HCT116 (cell line): ENCODE results near the gene TOR4A. TPM values are rescaled to one million over a fixed set of nuclear protein-coding genes. Genes with fewer than 3 reads are reported as not detected.

Experiments
- CEBPB ChIP-seq: IDR thresholded peaks from 2 replicates; pipeline ENCODE4 v1.6.1; 2012; ENCODE audit warnings: low read depth
- EZH2phosphoT487 ChIP-seq: fragments of 200-600 bp; IDR thresholded peaks from 2 replicates; pipeline ENCODE4 v1.6.1; 2018; ENCODE audit warnings: antibody characterized with exemption, borderline replicate concordance
- FOSL1 ChIP-seq: IDR thresholded peaks from 2 replicates; pipeline ENCODE4 v1.6.1; 2012; ENCODE audit warnings: low read depth
- JUND ChIP-seq: IDR thresholded peaks from 2 replicates; pipeline ENCODE4 v1.6.1; 2012
- POLR2A ChIP-seq: IDR thresholded peaks from 2 replicates; pipeline ENCODE4 v1.7.0; 2011; ENCODE audit warnings: borderline replicate concordance; ENCODE audit not compliant: insufficient read depth, insufficient read length; ENCODE audit errors: extremely low read depth
- POLR2AphosphoS5 ChIP-seq: IDR thresholded peaks from 2 replicates; pipeline ENCODE4 v1.6.1; 2011; ENCODE audit warnings: mild to moderate bottlenecking, low read depth, low read length, moderate library complexity
- RAD21 ChIP-seq: IDR thresholded peaks from 2 replicates; pipeline ENCODE4 v1.6.1; 2012; ENCODE audit warnings: low read depth, mild to moderate bottlenecking
- SIN3A ChIP-seq: IDR thresholded peaks from 2 replicates; pipeline ENCODE4 v1.6.1; 2012; ENCODE audit warnings: low read depth
- SP1 ChIP-seq: IDR thresholded peaks from 2 replicates; pipeline ENCODE4 v1.6.1; 2012; ENCODE audit warnings: low read depth
- SRF ChIP-seq: IDR thresholded peaks from 2 replicates; pipeline ENCODE4 v1.6.1; 2012; ENCODE audit warnings: low read depth
- total RNA-seq: library from RNA; stranded (reverse); gene quantifications from one replicate; pipeline ENCODE4 v1.2.1, GENCODE V29; 2021; ENCODE audit not compliant: unreplicated experiment
- TF ChIP-seq, protein P1 (sequence below): IDR thresholded peaks from 2 replicates; pipeline ENCODE4 v1.6.1; 2012; ENCODE audit warnings: low read depth
- TF ChIP-seq, protein P2 (sequence below): IDR thresholded peaks from 2 replicates; pipeline ENCODE4 v1.6.1; 2012

TOR4A gene
- total RNA-seq, 1 experiment from 2014 or later, result 34.0 TPM

- TF ChIP-seq, protein P1, sequence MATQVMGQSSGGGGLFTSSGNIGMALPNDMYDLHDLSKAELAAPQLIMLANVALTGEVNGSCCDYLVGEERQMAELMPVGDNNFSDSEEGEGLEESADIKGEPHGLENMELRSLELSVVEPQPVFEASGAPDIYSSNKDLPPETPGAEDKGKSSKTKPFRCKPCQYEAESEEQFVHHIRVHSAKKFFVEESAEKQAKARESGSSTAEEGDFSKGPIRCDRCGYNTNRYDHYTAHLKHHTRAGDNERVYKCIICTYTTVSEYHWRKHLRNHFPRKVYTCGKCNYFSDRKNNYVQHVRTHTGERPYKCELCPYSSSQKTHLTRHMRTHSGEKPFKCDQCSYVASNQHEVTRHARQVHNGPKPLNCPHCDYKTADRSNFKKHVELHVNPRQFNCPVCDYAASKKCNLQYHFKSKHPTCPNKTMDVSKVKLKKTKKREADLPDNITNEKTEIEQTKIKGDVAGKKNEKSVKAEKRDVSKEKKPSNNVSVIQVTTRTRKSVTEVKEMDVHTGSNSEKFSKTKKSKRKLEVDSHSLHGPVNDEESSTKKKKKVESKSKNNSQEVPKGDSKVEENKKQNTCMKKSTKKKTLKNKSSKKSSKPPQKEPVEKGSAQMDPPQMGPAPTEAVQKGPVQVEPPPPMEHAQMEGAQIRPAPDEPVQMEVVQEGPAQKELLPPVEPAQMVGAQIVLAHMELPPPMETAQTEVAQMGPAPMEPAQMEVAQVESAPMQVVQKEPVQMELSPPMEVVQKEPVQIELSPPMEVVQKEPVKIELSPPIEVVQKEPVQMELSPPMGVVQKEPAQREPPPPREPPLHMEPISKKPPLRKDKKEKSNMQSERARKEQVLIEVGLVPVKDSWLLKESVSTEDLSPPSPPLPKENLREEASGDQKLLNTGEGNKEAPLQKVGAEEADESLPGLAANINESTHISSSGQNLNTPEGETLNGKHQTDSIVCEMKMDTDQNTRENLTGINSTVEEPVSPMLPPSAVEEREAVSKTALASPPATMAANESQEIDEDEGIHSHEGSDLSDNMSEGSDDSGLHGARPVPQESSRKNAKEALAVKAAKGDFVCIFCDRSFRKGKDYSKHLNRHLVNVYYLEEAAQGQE, result no peak
- TF ChIP-seq POLR2AphosphoS5, result no peak
- TF ChIP-seq SP1, result no peak
- no peak for TF ChIP-seq SIN3A
- TF ChIP-seq EZH2phosphoT487, result no peak
- TF ChIP-seq, protein P2, sequence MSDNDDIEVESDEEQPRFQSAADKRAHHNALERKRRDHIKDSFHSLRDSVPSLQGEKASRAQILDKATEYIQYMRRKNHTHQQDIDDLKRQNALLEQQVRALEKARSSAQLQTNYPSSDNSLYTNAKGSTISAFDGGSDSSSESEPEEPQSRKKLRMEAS, result no peak
- TF ChIP-seq RAD21, result no peak
- no peak for TF ChIP-seq POLR2A
- no peak for TF ChIP-seq FOSL1
- no peak for TF ChIP-seq SRF
- no peak for TF ChIP-seq JUND
- TF ChIP-seq CEBPB, result no peak
- TF ChIP-seq, all 23 proteins: peak for 0
These were observed 42.6 kb upstream of the TOR4A start (continued) for GRCh38 chr9:137234758-137235423.
